GM19043 (cell line): ENCODE results near the gene KMT5C.

Experiments used
- ATAC-seq: cut with Tn5 transposase; IDR thresholded peaks from one replicate; pipeline ENCODE4 v1.9.1; 2021; ENCODE audit warnings: low read depth; ENCODE audit not compliant: unreplicated experiment

The KMT5C gene

DNA sequence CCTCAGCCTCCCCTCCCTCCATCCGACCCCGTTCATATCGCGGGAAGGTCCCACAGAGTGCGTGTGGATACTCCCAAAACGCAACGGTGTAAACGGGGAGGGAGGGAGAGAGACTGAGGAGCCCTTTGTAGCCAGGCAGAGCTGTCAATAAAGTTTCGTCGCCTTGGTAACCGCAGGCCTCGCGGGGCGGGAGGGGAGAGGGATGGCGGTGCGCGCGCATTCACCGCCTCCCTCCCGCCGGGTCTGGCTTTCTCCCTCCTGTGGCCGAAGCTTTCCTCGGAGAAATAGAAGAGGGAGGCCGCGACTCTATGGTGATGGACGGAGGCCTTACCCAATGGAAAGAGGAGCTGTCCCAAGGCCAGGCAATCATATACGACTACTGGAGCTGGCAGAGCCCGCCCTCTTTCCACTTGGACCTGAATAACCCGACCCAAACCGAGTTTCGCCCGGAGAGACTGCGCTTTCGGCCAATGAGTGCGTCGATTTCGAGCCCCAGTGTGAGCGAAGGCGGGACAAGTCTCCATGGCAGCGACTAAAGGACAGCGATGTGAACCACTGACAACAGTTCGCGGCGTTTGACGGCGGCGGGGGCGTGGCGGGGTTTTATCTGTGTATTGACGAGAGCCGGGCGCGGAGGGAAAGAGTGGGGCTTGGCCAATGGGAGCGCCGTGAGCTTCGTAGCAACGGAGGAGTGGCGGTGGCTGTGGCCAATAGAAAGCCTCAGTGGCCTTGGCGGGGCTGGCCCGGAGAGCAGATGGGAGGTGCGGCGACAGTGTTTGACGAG is at the start of gene KMT5C:
Gene KMT5C (plus strand): TSS at position 772 of the 784 bp plus-strand sequence. CDS start 2,061 bp downstream, outside the sequence.
- ATAC-seq = peak; percentile 83

DNA sequence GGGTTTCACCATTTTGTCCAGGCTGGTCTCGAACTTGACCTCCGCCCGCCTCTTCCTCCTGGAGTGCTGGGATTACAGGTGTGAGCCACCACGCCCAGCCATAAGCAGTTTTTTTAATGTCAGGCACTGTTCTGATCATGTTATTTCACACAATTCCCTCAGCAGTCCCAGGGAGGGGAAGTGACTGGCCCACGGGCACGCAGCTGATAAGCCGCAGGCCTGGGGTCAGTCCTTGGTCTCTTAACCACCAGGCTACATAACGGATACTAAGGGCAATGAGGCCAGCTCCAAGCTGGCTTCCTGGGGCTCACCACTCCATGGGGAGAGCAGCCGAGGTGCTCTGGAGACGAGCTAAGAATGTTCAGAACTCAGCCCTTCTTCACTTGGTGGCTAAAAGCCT is 42.4 kb upstream of the KMT5C start:
- ATAC-seq = no peak

DNA sequence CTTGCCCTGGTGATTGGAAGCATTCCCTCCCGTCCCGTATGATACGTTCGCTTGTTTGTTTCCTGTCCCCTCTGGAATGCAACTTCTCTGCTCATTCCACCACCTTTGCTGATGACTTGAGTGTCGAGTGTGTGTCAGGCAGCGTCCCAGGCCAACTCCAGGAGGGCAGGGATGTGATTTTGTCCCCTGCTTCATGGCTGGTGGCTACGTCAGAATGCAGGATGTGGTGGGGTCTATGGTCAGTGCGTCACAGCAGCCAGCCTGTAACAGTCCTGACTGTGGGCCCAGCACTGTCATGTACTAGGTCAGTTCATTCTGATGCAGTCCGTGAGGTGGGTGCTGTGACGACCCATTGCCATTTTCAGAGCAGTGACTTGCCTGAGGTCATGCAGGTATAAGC is 39.7 kb upstream of the KMT5C start:
- ATAC-seq = no peak

DNA sequence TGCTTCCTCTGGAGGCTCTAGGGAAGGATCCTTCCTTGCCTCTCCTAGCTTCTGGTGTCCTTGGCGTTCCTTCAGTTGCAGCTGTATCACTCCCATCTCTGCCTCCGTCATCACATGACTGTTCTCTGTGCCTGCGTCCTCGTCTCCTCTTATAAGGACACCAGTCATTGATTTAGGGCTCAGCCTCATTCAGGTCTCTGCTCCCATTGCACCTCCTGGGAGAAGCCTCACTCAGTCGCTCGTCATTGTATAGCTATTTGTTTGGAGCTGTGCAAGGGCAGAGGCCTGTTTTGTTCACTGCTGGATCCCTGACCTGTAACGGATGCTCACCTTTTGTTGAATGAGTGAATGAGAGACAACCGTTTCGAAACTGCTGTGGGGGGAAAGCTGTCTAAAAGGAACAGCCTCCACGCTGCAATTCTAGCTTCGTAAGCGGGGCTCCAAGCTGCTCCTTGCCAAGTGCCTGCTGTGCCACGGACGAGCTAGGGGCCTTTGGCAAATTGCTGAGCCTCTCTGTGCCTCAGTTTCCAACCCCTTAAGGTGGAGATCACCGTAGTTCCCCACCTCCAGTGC is 38.7 kb upstream of the KMT5C start:
- no peak for ATAC-seq

DNA sequence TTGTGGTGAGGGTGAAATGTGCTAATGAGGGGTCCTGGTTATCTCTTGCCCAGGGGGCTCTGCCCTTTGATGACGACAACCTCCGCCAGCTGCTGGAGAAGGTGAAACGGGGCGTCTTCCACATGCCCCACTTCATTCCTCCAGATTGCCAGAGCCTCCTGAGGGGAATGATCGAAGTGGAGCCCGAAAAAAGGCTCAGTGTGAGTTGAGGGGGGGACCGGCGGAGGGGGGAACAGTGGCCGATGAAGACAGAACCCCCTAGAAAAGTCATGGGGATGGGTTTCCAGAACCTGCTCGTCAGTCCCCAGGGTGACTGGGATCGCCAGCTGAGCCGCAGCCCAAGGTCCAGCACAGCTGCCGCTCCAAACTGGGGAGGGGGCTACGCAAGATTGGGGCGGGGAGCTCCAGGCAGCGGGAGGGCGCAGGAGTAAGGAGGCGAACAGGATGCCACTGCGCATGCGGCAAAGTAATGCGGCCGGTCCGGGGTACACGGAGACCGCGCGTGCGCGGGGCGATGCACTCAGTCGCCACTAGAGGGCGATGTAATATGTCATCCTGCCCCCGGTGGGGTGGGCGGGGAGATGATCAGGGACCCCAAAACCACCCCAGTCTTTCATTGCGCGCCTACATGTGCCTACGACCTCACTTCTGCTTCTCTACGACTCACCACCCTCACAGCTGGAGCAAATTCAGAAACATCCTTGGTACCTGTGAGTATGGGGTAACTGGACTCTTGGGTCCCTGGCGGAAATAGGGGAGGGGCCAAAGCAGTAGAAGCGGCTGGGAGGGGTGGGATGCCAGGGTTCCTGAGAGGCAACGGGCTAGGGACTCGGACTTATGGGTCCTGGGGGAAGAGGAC is 38.0 kb upstream of the KMT5C start:
- ATAC-seq = no peak

DNA sequence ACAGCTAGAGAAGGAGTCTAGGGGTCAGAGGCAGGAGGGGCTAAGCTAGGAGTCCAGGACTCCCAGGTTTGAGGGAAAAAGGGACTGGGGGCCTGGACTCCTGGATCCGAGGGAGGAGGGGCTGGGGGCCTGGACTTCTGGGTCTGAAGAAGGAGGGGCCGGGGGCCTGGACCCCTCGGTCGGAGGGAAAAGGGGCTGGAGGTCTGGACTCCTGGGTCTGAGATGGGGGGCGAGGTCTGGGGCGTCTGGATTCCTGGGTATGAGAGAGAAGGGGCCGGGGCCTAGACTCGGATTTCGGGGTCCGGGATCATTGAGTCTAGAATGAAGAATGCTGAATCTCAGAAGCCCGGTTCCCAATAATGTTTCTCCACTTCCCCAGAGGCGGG is 37.4 kb upstream of the KMT5C start:
- no peak for ATAC-seq

DNA sequence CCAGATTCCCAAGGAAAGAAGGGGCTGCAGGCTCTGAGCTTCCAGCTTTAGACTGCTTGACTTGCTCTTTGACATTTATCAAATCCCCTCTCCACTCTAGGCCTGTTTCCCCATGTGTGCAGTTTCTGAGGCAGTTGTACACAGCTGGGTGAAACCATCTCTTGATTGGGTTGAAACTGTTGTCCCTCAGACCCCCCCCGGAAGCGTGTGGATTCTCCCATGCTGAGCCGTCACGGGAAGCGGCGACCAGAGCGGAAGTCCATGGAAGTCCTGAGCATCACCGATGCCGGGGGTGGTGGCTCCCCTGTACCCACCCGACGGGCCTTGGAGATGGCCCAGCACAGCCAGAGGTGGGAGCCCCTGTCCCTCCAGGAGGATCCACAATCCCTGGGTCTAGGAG is 36.2 kb upstream of the KMT5C start:
- no peak for ATAC-seq

DNA sequence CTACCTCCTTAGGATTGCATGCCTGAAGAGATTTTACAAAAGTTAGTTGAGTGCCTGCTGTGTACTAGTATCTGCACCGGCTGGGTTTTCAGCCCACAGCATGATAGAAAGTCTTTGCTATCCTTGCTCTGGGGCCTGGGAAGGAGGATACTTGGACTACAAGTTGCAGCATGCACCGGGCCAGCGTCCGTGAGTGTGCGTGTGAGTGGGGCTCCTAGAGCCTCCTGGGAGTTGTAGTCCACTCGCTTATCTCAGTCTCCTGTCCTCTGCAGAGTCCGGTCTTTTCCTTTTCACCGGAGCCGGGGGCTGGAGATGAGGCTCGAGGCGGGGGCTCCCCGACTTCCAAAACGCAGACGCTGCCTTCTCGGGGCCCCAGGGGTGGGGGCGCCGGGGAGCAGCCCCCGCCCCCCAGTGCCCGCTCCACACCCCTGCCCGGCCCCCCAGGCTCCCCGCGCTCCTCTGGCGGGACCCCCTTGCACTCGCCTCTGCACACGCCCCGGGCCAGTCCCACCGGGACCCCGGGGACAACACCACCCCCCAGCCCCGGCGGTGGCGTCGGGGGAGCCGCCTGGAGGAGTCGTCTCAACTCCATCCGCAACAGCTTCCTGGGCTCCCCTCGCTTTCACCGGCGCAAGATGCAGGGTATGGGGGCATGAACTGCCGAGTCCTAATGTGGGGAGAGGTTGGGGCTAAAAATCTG is 35.2 kb upstream of the KMT5C start:
- ATAC-seq = no peak

DNA sequence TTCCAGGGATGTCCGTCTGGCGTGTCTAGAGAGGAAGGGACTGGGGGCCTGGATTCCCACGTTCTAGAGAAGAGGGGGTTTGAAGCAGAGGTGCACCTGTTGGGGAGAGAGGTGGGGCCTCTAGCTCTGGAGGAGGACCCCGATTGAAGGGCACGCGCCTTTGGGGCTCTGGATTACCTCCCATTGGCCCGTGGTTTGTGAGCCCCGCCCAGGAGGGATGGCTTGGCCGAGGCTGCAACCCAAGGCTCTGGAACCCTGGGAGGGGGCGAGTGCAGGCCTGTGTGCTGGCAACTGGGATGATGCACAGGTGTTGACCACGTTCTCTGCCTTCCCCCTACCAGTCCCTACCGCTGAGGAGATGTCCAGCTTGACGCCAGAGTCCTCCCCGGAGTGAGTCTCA is 34.7 kb upstream of the KMT5C start:
- ATAC-seq = no peak

DNA sequence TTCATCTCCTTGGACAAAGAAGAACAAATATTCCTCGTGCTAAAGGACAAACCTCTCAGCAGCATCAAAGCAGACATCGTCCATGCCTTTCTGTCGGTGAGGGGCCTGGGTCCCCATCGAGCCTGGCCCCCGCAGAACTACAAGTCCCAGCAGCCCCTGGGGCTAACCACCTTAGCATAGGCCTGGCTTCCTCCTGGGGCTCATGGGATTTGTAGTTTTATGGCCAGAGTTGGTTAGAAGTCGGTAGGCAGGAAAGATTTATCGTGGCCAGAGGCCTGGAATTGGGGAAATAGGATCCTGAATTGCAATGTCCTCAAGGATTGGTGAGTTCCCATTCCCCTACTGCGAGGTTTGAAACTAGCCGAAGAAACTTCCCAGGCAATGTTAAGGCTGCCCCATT is 34.2 kb upstream of the KMT5C start:
- no peak for ATAC-seq

DNA sequence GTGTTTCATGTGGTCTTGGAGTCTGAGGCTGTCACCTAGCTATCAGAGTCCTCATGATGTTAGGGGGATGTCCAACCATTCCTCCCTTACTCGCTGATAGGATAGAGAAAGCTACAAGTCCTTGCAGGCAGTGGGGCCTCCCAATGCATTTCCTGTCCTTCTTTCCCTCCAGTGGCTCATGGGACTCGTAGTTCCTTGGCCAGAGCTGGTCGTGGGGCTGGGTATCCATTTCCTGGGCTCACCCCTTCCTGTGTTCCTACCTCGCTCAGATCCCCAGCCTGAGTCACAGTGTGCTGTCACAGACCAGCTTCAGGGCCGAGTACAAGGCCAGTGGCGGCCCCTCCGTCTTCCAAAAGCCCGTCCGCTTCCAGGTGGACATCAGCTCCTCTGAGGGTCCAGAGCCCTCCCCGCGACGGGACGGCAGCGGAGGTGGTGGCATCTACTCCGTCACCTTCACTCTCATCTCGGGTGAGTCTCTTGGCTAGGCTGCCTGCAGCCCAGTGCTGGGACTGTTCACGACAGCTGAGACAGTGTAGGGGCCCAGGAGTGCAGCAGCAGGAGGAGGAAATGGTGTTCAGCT is 33.6 kb upstream of the KMT5C start:
- no peak for ATAC-seq

DNA sequence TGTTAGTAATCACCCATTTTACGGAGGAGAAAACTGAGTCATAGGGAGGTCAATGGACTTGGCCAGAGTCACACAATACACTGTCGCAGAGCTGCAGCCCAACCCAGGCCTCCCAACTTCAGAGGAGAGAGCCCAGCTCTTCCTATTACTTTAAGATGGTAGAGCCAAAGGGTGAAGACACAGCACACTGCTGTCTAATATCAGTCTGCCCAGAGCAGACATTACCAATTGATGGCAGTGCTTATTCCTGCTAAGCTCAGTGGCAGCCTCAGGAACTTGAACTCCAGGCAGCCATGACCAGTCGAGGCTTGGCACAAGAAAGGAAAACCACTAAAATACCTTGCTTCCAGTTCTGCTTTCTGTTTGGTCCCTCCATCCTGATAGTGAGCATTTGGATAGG is 33.0 kb upstream of the KMT5C start:
- no peak for ATAC-seq

DNA sequence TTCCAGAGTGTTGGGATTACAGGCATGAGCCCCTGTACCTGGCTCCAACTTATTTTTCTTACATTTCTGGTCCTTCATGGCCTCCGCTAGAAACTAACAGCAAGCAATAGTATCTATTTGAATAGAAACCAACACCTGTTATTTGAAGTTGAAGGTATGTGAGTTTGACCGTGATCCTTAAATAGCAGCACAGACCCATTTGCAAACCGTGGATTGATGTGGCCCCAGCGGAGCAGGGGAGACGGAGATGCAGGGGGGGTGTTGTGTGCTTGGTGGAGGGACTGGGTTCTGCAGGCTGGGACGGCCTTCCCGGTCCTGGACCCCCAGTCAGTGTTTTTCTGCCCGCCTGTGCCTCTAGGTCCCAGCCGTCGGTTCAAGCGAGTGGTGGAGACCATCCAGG is 31.4 kb upstream of the KMT5C start:
- ATAC-seq = no peak

DNA sequence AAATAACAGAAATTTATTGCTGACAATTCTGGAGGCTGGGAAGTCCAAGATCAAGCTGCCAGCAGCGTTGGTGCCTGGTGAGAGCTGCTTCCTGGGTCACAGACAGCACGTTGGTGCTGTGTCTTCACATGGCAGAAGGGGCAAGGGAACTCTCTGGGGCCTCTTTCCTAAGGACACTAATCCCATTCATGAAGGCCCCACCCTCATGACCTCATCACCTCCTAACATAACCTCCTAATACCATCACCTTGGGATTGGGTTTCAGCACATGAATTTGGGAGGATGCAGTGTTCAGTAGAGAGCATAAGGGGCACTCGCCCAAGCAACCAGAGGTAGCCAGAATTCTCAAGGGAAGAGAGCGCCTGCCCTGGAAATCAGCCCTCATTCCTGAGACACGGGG is 30.2 kb upstream of the KMT5C start:
- no peak for ATAC-seq

DNA sequence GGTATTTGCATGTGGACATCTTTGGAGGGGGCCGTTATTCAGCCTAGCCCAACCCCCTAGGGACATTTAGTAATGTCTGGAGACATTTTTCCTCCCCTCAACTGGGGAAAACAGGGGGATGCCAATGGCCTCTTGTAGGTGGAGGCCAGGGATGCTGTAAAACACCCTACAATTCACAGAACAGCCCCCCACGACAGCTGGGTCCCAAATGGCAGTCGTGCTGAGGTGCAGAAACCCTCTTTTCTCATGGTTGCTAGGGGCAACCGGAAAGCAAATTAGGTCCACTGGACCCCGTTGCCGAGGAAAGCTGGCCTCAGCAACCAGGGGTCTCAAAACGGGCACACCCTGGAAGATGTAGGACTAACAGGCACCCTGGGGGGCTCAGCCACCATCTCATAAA is 29.2 kb upstream of the KMT5C start:
- ATAC-seq = no peak

DNA sequence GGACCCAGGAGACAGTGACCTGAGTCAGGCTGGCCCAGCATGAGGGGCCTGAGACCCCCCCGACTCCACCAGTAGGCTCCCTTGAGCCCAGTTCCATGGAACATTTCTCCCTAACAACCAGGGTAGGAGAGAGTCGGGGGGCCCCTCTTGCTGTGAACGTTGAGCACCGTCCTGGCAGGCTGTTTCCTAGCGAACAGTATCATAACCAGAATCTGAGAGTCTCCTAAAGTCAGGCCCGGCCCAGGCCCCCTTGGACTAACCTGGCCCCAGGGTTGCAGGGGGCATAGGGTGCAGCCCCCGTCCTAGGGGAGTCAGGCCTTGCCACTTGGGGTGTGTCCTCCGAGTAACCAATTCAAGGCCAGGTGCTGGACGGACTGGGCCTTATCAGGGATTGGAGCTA is 28.3 kb upstream of the KMT5C start:
- no peak for ATAC-seq

DNA sequence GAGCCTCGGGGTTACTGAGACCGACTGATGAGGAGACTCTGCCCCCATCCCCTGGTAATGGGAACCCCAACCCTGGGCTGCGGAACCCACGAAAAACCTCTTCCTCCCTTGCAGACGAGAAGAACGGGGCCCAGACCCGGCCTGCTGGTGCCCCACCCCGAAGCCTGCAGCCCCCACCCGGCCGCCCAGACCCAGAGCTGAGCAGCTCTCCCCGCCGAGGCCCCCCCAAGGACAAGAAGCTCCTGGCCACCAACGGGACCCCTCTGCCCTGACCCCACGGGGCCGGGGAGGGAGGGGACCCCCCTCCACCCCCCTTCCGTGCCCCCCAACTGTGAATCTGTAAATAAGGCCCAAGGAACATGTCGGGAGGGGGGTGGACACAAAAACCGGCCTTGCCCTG is 27.9 kb upstream of the KMT5C start:
- ATAC-seq = no peak

DNA sequence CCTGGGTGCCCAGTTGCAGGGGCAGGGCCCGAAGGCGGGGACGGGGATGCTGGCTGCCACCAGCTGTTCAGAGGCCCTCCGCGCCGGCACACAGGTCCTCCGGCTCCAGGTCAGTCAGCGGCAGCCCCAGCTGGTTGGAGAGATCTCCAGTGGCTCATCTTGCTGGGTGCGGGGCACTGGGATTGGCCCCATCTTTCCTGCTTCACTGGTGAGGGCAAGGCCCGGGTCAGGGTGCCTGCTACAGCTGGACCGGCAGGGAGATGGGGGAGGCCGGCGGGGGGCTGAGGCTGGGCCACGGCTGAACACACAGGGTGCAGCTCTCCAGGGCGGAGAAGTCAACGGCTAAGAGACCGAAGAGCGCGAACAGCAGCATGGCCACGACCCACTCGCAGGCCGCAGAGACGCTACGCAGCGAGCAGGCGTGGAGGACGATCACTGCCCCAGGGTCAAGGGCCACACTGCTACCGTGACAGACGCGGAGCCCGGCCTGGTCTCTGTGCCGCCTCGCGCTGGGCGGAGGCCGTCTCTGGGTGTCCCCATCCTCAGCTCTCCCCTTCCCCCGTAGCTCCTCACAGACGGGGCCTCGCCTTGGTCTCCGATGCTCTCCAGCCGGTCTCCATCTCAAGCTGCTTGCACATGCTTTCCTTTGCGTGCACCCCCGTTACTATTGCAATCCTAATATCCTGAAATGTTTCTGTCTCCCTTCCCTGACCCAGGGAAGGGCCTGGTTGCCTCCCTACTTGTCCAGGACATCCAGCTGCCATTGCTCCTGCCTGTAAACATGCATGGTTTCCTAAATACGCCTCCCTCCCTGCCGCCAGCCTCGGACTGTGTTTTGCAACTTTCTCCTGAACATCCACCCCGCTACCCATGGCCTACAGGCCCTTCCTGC is 26.8 kb upstream of the KMT5C start:
- ATAC-seq = no peak

DNA sequence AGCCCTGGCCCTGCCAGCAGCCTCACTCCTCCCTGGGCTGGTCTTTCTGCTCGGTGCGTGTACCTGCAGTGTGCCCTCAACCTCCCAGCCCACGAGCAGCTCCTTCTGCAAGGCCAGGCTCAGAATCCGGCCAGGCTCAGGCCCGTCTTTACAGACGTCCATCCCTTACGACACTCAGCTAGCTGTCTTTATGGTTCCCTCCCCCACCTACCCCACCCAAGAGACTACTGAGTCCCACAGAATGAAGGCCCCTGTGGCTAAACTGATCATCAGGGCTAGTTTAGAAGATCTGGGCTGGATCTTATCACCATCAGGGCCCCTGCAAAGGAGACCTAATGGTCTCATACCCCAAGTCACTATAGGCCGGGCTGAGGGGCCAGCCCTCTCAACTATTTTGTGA is 25.3 kb upstream of the KMT5C start:
- no peak for ATAC-seq
